CD8-positive, alpha-beta memory T cell (primary cell): Measurements from ENCODE around the gene EIF3L. TPM values are rescaled to one million over a fixed set of nuclear protein-coding genes. Genes with fewer than 3 reads are reported as not detected.

ENCODE experiments used
- CTCF ChIA-PET: fragments of 350-600 bp; sonication (Branson Sonifier 250); formaldehyde crosslinking; loops from one replicate; lab custom pipeline; 2021; ENCODE audit warnings: antibody characterized with exemption; lab: Charles Lee
- POLR2A ChIA-PET: fragments of 350-600 bp; sonication (Branson Sonifier 250); formaldehyde crosslinking; loops from one replicate; lab custom pipeline; 2021; ENCODE audit warnings: antibody characterized with exemption; lab: Charles Lee
- DNase-seq, 5 donors: peaks; one replicate each; pipeline versions ENCODE4 v3.0.0 to v3.0.0-alpha.2; 2020 to 2022; ENCODE audit warnings: mixed read lengths in 1 of 5
- H3K27ac ChIP-seq: one replicate; pipeline ENCODE4 v1.7.0; 2013; ENCODE audit warnings: low read depth, mild to moderate bottlenecking, low read length, moderate library complexity
- H3K27me3 ChIP-seq: 2 replicates; pipeline ENCODE4 v1.7.0; 2013; ENCODE audit warnings: low read length, mild to moderate bottlenecking; ENCODE audit not compliant: insufficient read depth, poor library complexity, severe bottlenecking
- H3K36me3 ChIP-seq: 2 replicates; pipeline ENCODE4 v1.7.0; 2013; ENCODE audit warnings: mild to moderate bottlenecking, low read length, moderate library complexity; ENCODE audit not compliant: insufficient read depth
- H3K4me1 ChIP-seq: 2 replicates; pipeline ENCODE4 v1.7.0; 2013; ENCODE audit warnings: mild to moderate bottlenecking, low read length, moderate library complexity; ENCODE audit not compliant: insufficient read depth
- H3K4me3 ChIP-seq: 2 replicates; pipeline ENCODE4 v1.7.0; 2013; ENCODE audit warnings: mild to moderate bottlenecking, low read length
- H3K9me3 ChIP-seq: 2 replicates; pipeline ENCODE4 v1.7.0; 2013; ENCODE audit warnings: mild to moderate bottlenecking, low read length
- H3K27ac Mint-ChIP-seq, 8 donors: one replicate each; pipeline ENCODE4 v1.8.0; 2020 to 2021; ENCODE audit warnings: mixed read lengths in 8 of 8, mild to moderate bottlenecking in 6 of 8, inconsistent platforms in 3 of 8, moderate library complexity in 3 of 8
- H3K27me3 Mint-ChIP-seq, 2 donors: one replicate each; pipeline ENCODE4 v1.8.0; 2020 to 2021; ENCODE audit warnings: mixed read lengths in 2 of 2, mild to moderate bottlenecking in 1 of 2, moderate library complexity in 1 of 2
- H3K36me3 Mint-ChIP-seq, 3 donors: one replicate each; pipeline ENCODE4 v1.8.0; 2020 to 2021; ENCODE audit warnings: mixed read lengths in 3 of 3, inconsistent platforms in 1 of 3, mild to moderate bottlenecking in 1 of 3
- H3K4me1 Mint-ChIP-seq, 3 donors: one replicate each; pipeline ENCODE4 v1.8.0; 2020 to 2021; ENCODE audit warnings: mixed read lengths in 3 of 3, inconsistent platforms in 1 of 3, mild to moderate bottlenecking in 1 of 3
- H3K4me3 Mint-ChIP-seq, 7 donors: one replicate each; pipeline ENCODE4 v1.8.0; 2020 to 2021; ENCODE audit warnings: mixed read lengths in 7 of 7, mild to moderate bottlenecking in 6 of 7, moderate library complexity in 4 of 7, inconsistent platforms in 2 of 7
- H3K9me3 Mint-ChIP-seq, 5 donors: one replicate each; pipeline ENCODE4 v1.8.0; 2020 to 2022; ENCODE audit warnings: mixed read lengths in 5 of 5, mild to moderate bottlenecking in 3 of 5, moderate library complexity in 2 of 5, inconsistent platforms in 1 of 5
- polyA plus RNA-seq: library from polyadenylated mRNA; unstranded; fragments of 300-500 nt; fragmentation: Illumina TruSeq; gene quantifications from one replicate; pipeline ENCODE4 v1.2.3, GENCODE V29; 2021
- total RNA-seq, 2 experiments: library from RNA; stranded (reverse); gene quantifications; one replicate each; pipeline ENCODE4 v1.2.3, GENCODE V29; 2021

The EIF3L gene
- total and polyA plus RNA-seq, 3 experiments from 2014 or later, result 266 to 556 (median 549) TPM

DNA sequence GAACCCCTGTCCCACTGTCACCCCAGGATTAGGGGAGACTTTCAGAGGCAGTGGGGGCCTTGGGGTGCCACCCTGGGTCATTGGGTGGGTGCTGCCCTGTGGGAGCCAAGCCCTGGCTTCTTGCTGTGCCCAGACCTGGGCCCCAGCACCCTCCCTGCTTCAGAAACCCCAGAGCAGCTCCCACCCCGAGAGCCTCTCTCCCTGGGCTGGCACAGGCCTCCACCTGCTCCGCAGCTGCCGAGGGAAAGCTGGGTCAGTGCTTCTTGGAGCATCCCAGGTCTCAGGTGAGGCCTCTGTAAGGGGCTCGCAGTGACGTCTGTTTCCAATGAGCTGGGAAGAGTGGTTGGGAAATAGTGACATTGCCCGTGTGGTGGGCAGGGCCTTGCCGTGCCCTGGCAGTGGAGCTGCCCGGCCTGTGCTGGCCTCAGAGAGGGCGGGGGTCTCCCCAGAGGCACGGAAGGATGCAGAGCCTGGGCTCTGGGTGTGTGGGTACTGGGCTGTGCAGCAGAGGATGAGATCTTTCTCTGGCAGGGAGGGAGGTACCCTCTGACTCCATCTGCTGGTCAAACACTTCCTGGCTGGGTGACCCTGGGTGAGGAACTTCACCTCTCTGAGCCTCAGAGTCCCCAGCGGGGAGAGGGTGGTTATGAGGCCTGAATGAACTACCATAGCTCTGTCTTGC, 81.2 kb downstream of the EIF3L start:
- no peaks in the 10 kb centered on the region for H3K9me3 Mint-ChIP-seq
- peak overlapping the region in 2 of 8 donors; percentile 33 to 35 for H3K27ac Mint-ChIP-seq
- no peaks in the 10 kb centered on the region for H3K9me3 ChIP-seq
- no peak overlapping the region for H3K4me3 Mint-ChIP-seq
- no peak for DNase-seq
- peaks cover 8 to 17% (median 10%) of the 10 kb centered on the region in 3 donors for H3K4me1 Mint-ChIP-seq
- H3K36me3 Mint-ChIP-seq, result peaks cover 0 to 66% (median 4%) of the 10 kb centered on the region in 3 donors
- H3K27ac ChIP-seq, result no peak overlapping the region
- H3K4me3 ChIP-seq, result no peak overlapping the region
- ChIA-PET CTCF (interaction anchor here (0.7 to 2.0 kb wide), 5 partner anchors 24 to 113 kb away, joined by 3 to 12 read pairs (median 4); partner anchors contain the start of gene MICALL1), POLR2A (no interaction called here)
- peaks cover 0 to 2% of the 10 kb centered on the region in 2 donors for H3K27me3 Mint-ChIP-seq
- no peaks in the 10 kb centered on the region for H3K27me3 ChIP-seq
- peaks cover 7% of the 10 kb centered on the region for H3K4me1 ChIP-seq
- peaks cover 11% of the 10 kb centered on the region for H3K36me3 ChIP-seq

GRCh38 chr22:37930952-37931440, 81.8 kb downstream of the EIF3L start:
- Histone ChIP-seq H3K36me3 (peaks cover 9% of the 10 kb centered on the region), H3K4me1 (peaks cover 7% of the 10 kb centered on the region), H3K27me3 (no peaks in the 10 kb centered on the region), H3K9me3 (no peaks in the 10 kb centered on the region), H3K4me3 (no peak overlapping the region), H3K27ac (no peak overlapping the region)
- Mint-ChIP-seq H3K4me1 (peaks cover 8 to 17% (median 10%) of the 10 kb centered on the region in 3 donors), H3K27me3 (peaks cover 0 to 2% of the 10 kb centered on the region in 2 donors), H3K27ac (peak overlapping the region in 3 of 8 donors; percentile 38 to 86 (median 51)), H3K9me3 (no peaks in the 10 kb centered on the region), H3K4me3 (peak overlapping the region in 1 of 7 donors; percentile 73), H3K36me3 (peaks cover 0 to 62% (median 4%) of the 10 kb centered on the region in 3 donors)
- POLR2A ChIA-PET, result no interaction called here
- CTCF ChIA-PET, result interaction anchor here (0.7 to 2.0 kb wide), 5 partner anchors 25 to 113 kb away, joined by 3 to 12 read pairs (median 4); partner anchors contain the start of gene MICALL1
- DNase-seq, result no peak

DNA sequence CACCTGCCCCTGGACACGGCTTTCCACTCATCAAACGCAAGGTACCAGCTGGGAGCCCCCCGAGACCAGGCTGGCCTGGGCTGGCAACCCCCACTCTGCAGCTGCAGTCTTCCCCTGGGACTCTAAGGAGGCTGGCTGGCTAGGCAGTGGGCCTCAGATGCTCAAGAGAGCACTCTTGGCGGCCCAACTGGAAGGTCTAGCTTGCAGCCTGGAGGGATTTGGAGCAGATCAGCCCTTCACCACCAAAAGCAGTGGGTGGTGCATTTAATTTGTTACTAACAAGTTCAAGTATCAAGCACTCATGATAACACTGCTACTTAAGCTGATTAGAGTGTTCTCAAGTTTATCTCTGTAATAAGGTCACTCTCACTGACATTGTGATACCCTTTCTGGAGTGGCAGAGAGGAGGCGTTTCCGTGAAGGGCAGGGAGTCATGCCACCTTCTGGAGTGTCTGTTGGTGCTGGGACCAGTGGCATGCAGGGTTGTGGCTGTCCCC, 82.7 kb downstream of the EIF3L start:
- DNase-seq, result no peak
- H3K4me3 Mint-ChIP-seq, result no peak overlapping the region
- H3K9me3 Mint-ChIP-seq, result no peaks in the 10 kb centered on the region
- no peak overlapping the region for H3K4me3 ChIP-seq
- peaks cover 7% of the 10 kb centered on the region for H3K4me1 ChIP-seq
- ChIA-PET CTCF (interaction anchor here (0.8 to 2.0 kb wide), 6 partner anchors 22 to 114 kb away, joined by 4 to 12 read pairs (median 4); partner anchors contain the start of genes C22orf23, MICALL1 and POLR2F), POLR2A (no interaction called here)
- no peaks in the 10 kb centered on the region for H3K36me3 ChIP-seq
- H3K27ac ChIP-seq, result no peak overlapping the region
- no peaks in the 10 kb centered on the region for H3K27me3 ChIP-seq
- H3K4me1 Mint-ChIP-seq, result peaks cover 8 to 17% (median 10%) of the 10 kb centered on the region in 3 donors
- peaks cover 0 to 55% (median 4%) of the 10 kb centered on the region in 3 donors for H3K36me3 Mint-ChIP-seq
- peak overlapping the region in 2 of 8 donors; percentile 29 to 90 for H3K27ac Mint-ChIP-seq
- H3K27me3 Mint-ChIP-seq, result peaks cover 0 to 2% of the 10 kb centered on the region in 2 donors
- no peaks in the 10 kb centered on the region for H3K9me3 ChIP-seq

DNA sequence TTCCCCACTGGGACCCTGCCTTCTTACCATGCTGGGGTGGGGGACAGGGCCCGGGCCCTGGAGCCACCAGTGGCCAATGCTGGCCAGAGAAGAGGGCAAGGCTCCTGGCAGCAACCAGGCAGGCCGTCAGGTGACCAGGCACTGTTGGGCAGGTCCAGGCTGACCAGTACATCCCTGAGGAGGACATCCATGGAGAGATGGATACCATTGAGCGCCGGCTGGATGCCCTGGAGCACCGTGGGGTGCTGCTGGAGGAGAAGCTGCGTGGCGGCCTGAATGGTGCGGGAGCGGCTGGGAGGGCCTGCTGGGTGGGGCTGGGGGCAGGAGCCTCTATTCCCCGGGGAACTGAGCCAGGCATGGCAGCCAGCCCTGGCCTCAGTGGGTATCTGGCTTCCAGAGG, 83.2 kb downstream of the EIF3L start:
- DNase-seq, result no peak
- H3K4me3 Mint-ChIP-seq, result no peak overlapping the region
- Histone ChIP-seq H3K4me1 (peaks cover 7% of the 10 kb centered on the region), H3K27me3 (no peaks in the 10 kb centered on the region), H3K9me3 (no peaks in the 10 kb centered on the region), H3K27ac (no peak overlapping the region), H3K4me3 (no peak overlapping the region), H3K36me3 (no peaks in the 10 kb centered on the region)
- ChIA-PET POLR2A (no interaction called here), CTCF (interaction anchor here (0.8 to 1.5 kb wide), 4 partner anchors 22 to 113 kb away, joined by 3 to 4 read pairs (median 4); partner anchors contain the start of genes C22orf23, MICALL1 and POLR2F)
- H3K36me3 Mint-ChIP-seq, result peaks cover 0 to 52% (median 4%) of the 10 kb centered on the region in 3 donors
- H3K9me3 Mint-ChIP-seq, result no peaks in the 10 kb centered on the region
- no peak overlapping the region for H3K27ac Mint-ChIP-seq
- H3K4me1 Mint-ChIP-seq, result peaks cover 8 to 17% (median 10%) of the 10 kb centered on the region in 3 donors
- peaks cover 0 to 2% of the 10 kb centered on the region in 2 donors for H3K27me3 Mint-ChIP-seq

DNA sequence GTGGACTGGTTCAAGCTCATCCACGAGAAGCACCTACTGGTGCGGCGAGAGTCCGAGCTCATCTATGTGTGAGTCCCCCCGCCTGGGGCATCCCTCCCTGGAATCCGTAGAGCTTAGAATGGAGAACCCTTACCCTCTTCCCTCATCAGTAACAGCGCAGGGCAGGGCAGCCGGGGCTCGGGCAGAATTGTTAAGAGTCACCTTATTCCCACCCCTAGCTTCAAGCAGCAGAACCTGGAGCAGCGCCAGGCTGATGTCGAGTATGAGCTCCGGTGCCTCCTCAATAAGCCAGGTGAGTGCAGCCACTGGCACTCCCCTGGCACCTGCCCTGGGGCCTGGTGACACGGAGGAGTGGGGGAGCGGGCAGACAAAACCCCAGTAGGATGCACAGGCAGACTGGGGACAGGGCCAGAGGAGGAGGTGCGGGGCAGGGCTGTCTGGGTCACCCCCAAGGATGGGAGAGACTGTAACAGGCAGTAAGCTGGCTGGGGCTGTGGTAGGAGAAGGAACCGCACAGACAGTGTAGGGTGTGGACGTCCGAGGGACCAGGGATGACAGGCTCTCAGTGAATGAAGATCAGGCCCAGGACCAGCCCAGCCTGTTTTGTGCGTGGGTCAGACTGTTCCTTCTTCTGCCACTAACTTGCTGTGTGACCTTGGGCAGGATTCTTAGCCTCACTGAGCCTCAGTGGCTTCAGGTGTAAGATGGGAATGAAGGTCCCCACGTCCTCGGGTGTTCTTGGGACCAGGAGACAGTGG, 83.8 kb downstream of the EIF3L start:
- Mint-ChIP-seq H3K36me3 (peaks cover 0 to 54% (median 4%) of the 10 kb centered on the region in 3 donors), H3K4me3 (no peak overlapping the region), H3K27ac (peak overlapping the region in 1 of 8 donors; percentile 89), H3K9me3 (no peaks in the 10 kb centered on the region), H3K4me1 (peaks cover 8 to 17% (median 10%) of the 10 kb centered on the region in 3 donors), H3K27me3 (peaks cover 0 to 2% of the 10 kb centered on the region in 2 donors)
- Histone ChIP-seq H3K27me3 (no peaks in the 10 kb centered on the region), H3K4me1 (peaks cover 7% of the 10 kb centered on the region), H3K27ac (no peak overlapping the region), H3K36me3 (no peaks in the 10 kb centered on the region), H3K4me3 (no peak overlapping the region), H3K9me3 (no peaks in the 10 kb centered on the region)
- CTCF ChIA-PET, result interaction anchor here (0.8 to 1.5 kb wide), 5 partner anchors 21 to 114 kb away, joined by 3 to 4 read pairs (median 4); partner anchors contain the start of genes C22orf23, MICALL1 and POLR2F
- POLR2A ChIA-PET, result no interaction called here
- no peak for DNase-seq

- Mint-ChIP-seq H3K4me3 (peak overlapping the region in 1 of 7 donors; percentile 59), H3K9me3 (no peaks in the 10 kb centered on the region), H3K27ac (no peak overlapping the region), H3K36me3 (peaks cover 0 to 48% (median 0%) of the 10 kb centered on the region in 3 donors), H3K27me3 (peaks cover 0 to 2% of the 10 kb centered on the region in 2 donors), H3K4me1 (peaks cover 8 to 17% (median 10%) of the 10 kb centered on the region in 3 donors)
- ChIA-PET CTCF (interaction anchor here (0.6 to 1.8 kb wide), 10 partner anchors 9 to 115 kb away, joined by 3 to 6 read pairs (median 4); partner anchors contain the start of genes C22orf23 and POLR2F), POLR2A (no interaction called here)
- no peaks in the 10 kb centered on the region for H3K27me3 ChIP-seq
- no peak overlapping the region for H3K27ac ChIP-seq
- no peaks in the 10 kb centered on the region for H3K36me3 ChIP-seq
- peaks cover 7% of the 10 kb centered on the region for H3K4me1 ChIP-seq
- H3K4me3 ChIP-seq, result no peak overlapping the region
- peak; percentile 63 to 81 (median 67) for DNase-seq
- no peaks in the 10 kb centered on the region for H3K9me3 ChIP-seq
Measured at GRCh38 chr22:37933711-37934376, 84.6 kb downstream of the EIF3L start.
